KMS-11 (cell line): ENCODE measurements around the gene TRAK1.
A peak's percentile ranks its signal among the peaks of the same experiment; 100 is the strongest.

Source experiments
- H2AFZ ChIP-seq: fragments of 200-600 bp; sonication (generic); 2 replicates; pipeline ENCODE4 v1.6.1; 2016; ENCODE audit warnings: antibody characterized with exemption, mixed run types, low read depth
- H3K27ac ChIP-seq: fragments of 200-600 bp; sonication (generic); 2 replicates; pipeline ENCODE4 v1.6.1; 2016; ENCODE audit warnings: mild to moderate bottlenecking, mixed run types
- H3K27me3 ChIP-seq: fragments of 200-600 bp; sonication (generic); 2 replicates; pipeline ENCODE4 v1.6.1; 2017; ENCODE audit warnings: mild to moderate bottlenecking, low read depth, mixed run types, moderate library complexity; ENCODE audit not compliant: insufficient read depth
- H3K36me3 ChIP-seq: fragments of 200-600 bp; sonication (generic); 2 replicates; pipeline ENCODE4 v1.6.1; 2017; ENCODE audit warnings: mild to moderate bottlenecking, mixed run types; ENCODE audit not compliant: insufficient read depth
- H3K4me1 ChIP-seq: fragments of 200-600 bp; sonication (generic); 2 replicates; pipeline ENCODE4 v1.6.1; 2016; ENCODE audit warnings: mild to moderate bottlenecking, low read depth, mixed run types; ENCODE audit not compliant: poor library complexity, severe bottlenecking
- H3K4me2 ChIP-seq: fragments of 200-600 bp; sonication (generic); 2 replicates; pipeline ENCODE4 v1.7.0; 2016; ENCODE audit warnings: mild to moderate bottlenecking, mixed run types
- H3K4me3 ChIP-seq: fragments of 200-600 bp; sonication (generic); IDR thresholded peaks from 2 replicates; pipeline ENCODE4 v1.6.1; 2017; ENCODE audit warnings: low read depth, low read length, mixed read lengths; ENCODE audit not compliant: insufficient read depth
- H3K79me2 ChIP-seq: fragments of 200-600 bp; sonication (generic); 2 replicates; pipeline ENCODE4 v1.6.1; 2016; ENCODE audit warnings: low read depth, mixed run types; ENCODE audit not compliant: insufficient read depth
- H3K9ac ChIP-seq: fragments of 200-600 bp; sonication (generic); 2 replicates; pipeline ENCODE4 v1.6.1; 2016; ENCODE audit warnings: mild to moderate bottlenecking, mixed run types
- H4K20me1 ChIP-seq: fragments of 200-600 bp; sonication (generic); 2 replicates; pipeline ENCODE4 v1.6.1; 2016; ENCODE audit warnings: mild to moderate bottlenecking, mixed run types; ENCODE audit not compliant: insufficient read depth
- CTCF ChIP-seq: fragments of 200-600 bp; sonication (generic); conservative IDR thresholded peaks from 2 replicates; pipeline ENCODE4 v1.6.1; 2017; ENCODE audit warnings: low read depth, mild to moderate bottlenecking, antibody characterized with exemption, low read length, moderate library complexity, mixed read lengths

TRAK1 gene

DNA sequence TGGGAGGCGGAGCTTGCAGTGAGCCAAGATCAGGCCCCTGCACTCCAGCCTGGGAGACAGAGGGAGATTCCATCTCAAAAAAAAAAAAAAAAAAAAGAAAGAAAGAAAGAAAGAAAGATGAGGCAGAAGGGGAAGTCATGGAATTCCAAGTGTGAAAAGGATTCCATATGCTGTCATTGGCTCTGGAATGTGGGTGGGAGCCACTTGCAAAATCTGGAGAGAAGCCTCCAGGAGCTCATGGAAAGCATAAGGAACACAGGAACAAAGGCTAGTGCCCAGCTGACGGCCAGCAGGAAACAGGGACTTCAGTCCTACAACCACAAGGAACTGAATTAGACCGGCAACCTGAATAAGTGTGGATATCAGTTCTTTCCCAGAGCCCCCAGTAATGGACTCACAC lies 12.5 kb upstream of the TRAK1 start:
- Histone ChIP-seq H3K4me3 (no peak overlapping the region), H4K20me1 (no peaks in the 10 kb centered on the region), H2AFZ (no peak overlapping the region), H3K36me3 (no peaks in the 10 kb centered on the region), H3K27me3 (no peaks in the 10 kb centered on the region), H3K4me1 (peaks cover 65% of the 10 kb centered on the region), H3K4me2 (no peak overlapping the region), H3K79me2 (peaks cover 40% of the 10 kb centered on the region; the same call in 1 of the 2 replicates), H3K9ac (no peak overlapping the region), H3K27ac (no peak overlapping the region)
- no peak for TF ChIP-seq CTCF

- peaks cover 30% of the 10 kb centered on the region; the same call in 1 of the 2 replicates for H3K79me2 ChIP-seq
Measured at GRCh38 chr3:42079701-42080452, 11.3 kb upstream of the TRAK1 start.

DNA sequence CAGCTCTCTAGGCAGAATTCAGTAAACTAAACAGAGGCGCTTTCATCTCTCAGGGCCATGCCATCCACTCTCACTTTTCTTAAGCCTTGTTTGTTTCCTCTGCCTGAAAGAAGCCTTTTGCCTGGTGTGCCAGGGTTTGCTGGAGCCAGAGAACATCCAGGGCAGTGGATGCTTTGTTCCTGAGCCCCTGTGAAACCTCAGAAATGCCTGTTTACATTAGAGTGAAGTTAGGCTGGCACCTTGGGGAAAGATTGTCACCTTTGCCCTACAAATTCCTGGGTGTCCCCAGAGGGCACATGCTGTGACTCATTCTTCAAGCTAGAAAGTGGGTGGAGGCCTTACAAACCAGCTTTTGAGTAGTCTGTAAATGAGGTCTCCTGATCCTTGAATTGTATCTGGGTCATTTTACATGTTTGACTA lies 10.7 kb upstream of the TRAK1 start:
- H3K9ac ChIP-seq, result no peak overlapping the region
- H3K4me3 ChIP-seq, result no peak overlapping the region
- H3K36me3 ChIP-seq, result no peaks in the 10 kb centered on the region
- H3K79me2 ChIP-seq, result peaks cover 26% of the 10 kb centered on the region; the same call in 1 of the 2 replicates
- H3K27me3 ChIP-seq, result no peaks in the 10 kb centered on the region
- H4K20me1 ChIP-seq, result no peaks in the 10 kb centered on the region
- H3K27ac ChIP-seq, result no peak overlapping the region
- no peak for TF ChIP-seq CTCF
- H3K4me1 ChIP-seq, result peaks cover 61% of the 10 kb centered on the region
- peak overlapping the region; percentile 13; the same call in 1 of the 2 replicates for H3K4me2 ChIP-seq
- H2AFZ ChIP-seq, result no peak overlapping the region

More at GRCh38 chr3:42079701-42080452, 11.3 kb upstream of the TRAK1 start:
- Histone ChIP-seq H3K4me1 (peaks cover 58% of the 10 kb centered on the region), H3K9ac (no peak overlapping the region), H3K27ac (no peak overlapping the region), H4K20me1 (no peaks in the 10 kb centered on the region), H3K4me3 (no peak overlapping the region), H2AFZ (no peak overlapping the region), H3K4me2 (no peak overlapping the region), H3K27me3 (no peaks in the 10 kb centered on the region), H3K36me3 (no peaks in the 10 kb centered on the region)
- TF ChIP-seq CTCF, result no peak

DNA sequence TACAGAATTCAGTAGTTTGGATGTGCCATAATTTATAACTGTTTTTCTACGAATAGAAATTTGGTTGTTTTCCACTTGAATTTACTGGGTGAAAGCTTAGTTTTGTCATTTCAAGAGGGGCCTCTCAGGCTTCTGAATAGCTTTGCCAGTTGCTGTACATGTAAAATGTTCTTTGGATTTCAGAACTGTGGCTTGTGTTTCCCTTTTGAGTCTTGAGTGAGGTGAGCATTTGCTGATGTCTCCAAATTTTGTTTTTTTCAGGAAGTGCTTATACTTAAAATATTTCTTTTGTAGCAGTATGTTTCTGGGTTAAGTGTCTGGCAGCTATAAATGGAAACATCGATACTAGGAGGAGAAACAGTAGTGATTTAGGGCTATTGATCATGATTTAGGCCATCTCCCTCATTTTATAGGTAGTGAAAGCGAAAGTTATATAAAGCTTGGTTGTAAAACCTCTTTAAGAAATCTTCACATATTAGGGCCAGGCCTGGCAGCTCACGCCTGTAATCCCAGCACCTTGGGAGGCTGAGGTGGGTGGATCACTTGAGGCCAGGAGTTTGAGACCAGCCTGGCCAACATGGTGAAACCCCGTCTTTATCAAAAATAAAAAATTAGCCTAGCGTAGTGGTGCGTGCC lies 9.2 kb upstream of the TRAK1 start:
- H3K36me3 ChIP-seq, result no peaks in the 10 kb centered on the region
- H3K4me3 ChIP-seq, result no peak overlapping the region
- TF ChIP-seq CTCF, result no peak
- H3K9ac ChIP-seq, result no peak overlapping the region
- peak overlapping the region; percentile 42; the same call in 1 of the 2 replicates for H3K4me2 ChIP-seq
- H3K4me1 ChIP-seq, result peaks cover 64% of the 10 kb centered on the region
- H2AFZ ChIP-seq, result no peak overlapping the region
- H3K79me2 ChIP-seq, result peaks cover 22% of the 10 kb centered on the region; the same call in 1 of the 2 replicates
- H4K20me1 ChIP-seq, result no peaks in the 10 kb centered on the region
- H3K27ac ChIP-seq, result no peak overlapping the region
- H3K27me3 ChIP-seq, result no peaks in the 10 kb centered on the region
